Retina (tissue), 1 donor: Measurements from ENCODE around the gene CCNL2.
"Not testable (repeated sequence)": the region's sequence is repeated elsewhere in the genome, so short reads cannot be mapped to it uniquely, and the experiment has no call there.

Experiments
- DNase-seq: peaks from one replicate; pipeline ENCODE4 v3.0.0-alpha.2; 2016

CCNL2 gene

GRCh38 chr1:1399187-1399871 is at the start of gene CCNL2:
TSS of gene CCNL2 (minus strand) at chr1:1399335. CDS start at chr1:1399306, 29 bp downstream.
- DNase-seq = peak; percentile 99

DNA sequence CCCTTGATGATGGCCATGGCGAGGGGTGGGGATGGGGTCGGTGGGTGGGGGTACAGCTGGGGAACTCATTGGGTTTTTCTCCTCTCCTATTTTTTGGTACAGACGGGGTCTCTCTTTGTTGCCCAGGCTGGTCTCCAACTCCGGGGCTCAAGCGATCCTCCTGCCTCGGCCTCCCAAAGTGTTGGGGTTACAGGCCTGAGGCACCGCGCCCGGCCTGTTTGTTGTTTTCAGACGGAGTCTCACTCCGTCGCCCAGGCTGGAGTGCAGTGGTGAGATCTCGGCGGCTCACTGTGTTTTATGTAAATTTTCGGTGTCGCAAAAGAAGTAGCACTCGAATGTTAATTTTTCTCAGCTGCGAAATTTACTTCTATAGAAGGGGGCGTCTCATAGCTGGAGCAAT is 47.5 kb upstream of the CCNL2 start:
- not testable (repeated sequence) for DNase-seq

- DNase-seq = no peak
These were observed 43.1 kb upstream of the CCNL2 start for GRCh38 chr1:1442069-1442770.

GRCh38 chr1:1441002-1441888 is 42.1 kb upstream of the CCNL2 start:
- DNase-seq = peak; percentile 77

DNA sequence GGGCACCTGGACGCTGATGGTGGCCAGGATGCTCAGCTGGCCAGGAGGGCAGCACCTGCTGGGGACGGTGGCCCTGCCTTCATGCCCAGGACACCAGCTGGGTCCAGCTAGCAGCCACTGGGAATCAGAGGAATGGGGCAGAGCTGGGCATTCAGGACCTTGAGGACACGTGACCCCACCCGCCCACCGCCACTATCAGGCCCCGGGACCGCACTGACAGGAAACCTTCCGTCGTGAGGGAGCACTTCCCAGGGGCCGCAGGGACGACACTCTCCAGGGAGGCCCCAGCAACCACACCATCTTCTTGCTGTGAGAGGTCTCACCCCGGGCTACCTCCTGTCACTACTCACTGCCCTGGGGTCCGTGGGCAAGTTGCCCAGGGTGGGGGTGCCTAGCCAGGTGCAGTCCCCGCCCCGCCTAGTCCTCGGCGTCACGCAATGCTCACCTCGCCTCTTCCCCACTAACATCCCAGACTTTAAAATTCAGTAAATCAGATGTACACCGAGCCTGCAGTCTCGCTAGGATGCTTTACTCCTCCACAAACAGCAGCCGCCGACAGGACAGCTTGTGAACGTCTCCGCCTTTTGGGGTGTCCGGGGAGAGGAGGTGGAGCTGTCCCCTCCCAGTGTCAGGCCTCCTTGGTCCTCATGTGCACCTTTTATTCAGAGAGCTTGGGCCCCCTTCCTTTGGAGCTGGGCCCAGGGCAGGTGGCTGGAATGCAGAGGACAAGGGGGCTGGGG is 41.3 kb upstream of the CCNL2 start:
- no peak for DNase-seq

DNA sequence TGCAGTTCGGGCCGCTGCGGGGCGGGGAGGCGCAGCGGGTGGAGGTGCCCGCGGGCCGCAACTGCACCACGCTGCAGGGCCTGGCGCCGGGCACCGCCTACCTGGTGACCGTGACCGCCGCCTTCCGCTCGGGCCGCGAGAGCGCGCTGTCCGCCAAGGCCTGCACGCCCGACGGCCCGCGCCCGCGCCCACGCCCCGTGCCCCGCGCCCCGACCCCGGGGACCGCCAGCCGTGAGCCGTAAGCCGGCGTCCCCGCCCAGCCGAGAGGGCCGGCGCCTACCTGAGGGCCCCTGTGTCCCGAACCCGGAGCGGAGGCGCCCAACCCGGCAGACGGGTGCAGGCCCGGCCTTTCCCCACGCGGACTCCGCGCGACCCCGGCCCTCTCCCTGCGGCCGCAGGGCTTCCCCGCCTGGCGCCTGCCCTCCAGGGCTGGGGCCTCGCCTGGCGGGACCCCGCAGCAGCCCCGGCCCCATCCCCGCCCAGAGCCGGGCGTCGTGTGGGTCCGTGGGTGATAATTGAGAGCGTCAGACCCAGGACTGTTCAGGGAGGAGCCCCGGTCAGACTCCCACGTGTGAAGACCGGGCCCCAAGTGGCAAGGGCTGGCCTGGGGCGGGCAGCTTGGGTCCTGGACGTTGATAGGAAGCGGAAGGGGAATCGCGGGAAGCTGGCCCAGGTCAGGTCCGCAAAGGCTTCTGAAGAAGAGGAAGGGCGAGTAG is 40.6 kb upstream of the CCNL2 start:
- no peak for DNase-seq

GRCh38 chr1:1438531-1439381 is 39.6 kb upstream of the CCNL2 start:
- no peak for DNase-seq

DNA sequence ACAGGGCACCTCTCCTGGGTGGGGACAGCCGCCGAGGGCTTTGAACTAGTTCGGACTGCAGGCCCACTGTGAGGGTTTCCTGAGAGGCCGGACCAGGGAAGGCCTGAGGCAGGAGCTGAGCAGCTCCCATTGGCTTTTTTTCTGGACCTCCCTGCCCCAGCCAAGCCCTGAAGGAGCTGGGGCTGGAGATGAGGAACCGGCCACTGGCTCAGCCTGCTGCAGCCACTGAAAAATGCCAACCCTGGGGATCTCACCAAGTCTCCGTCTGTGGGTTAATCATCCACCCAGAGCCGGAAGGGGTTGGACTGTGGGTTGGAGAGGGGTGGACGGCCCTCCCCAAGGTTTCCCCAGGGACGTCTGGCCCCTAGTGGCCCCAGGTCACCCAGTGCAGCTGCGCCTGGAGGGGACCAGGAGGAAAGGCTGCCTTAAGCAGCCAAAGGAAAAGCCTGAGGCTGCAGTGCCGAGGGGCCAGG is 38.8 kb upstream of the CCNL2 start:
- no peak for DNase-seq

GRCh38 chr1:1437033-1437903 is 38.1 kb upstream of the CCNL2 start:
- DNase-seq = no peak

GRCh38 chr1:1436630-1437032 is 37.5 kb upstream of the CCNL2 start:
- DNase-seq = no peak

- no peak for DNase-seq
These were observed 36.9 kb upstream of the CCNL2 start for GRCh38 chr1:1435911-1436629.

DNA sequence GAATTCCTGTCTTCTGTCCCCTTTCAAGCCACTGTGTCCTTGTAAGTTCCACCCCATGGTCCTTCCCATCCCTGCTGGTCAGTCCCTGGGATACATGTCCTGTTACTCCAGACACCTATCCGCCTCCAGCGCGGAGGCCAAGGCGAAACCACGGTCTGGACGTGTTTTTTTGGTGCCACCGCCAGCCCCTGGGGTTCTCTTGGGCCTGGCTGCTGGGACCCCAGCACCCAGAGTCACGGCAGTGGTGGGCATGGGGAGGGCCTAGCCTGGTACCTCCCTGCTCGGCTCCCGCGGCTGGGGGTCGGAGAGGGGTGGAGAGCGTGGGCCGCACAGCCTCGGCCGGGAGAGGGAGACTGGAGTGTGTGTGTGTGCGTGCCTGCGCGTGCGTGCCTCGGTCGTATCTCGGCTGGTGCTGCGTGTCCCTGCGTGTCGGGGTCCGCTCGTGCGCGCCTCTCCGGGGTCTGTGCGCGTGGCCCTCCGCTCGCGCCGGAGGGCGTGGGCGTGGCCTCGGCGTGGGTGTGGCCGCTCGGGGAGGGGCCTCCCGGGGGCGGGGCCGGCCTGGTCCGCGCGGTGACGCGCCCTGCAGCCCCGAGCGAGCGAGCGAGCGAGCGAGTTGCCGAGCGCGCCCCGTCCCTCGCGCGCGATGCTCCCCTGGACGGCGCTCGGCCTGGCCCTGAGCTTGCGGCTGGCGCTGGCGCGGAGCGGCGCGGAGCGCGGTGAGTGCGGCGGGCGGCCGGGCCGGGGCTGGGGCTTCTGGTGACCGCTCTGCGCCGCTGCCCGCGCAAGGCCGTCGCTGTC is 36.2 kb upstream of the CCNL2 start, which contains the start of gene VWA1:
Gene VWA1 (plus strand): TSS at position 585 of the 798 bp plus-strand sequence. CDS start 59 bp downstream, at position 644.
- peak; percentile 77 for DNase-seq

GRCh38 chr1:1434824-1435105 is 35.6 kb upstream of the CCNL2 start:
- no peak for DNase-seq

DNA sequence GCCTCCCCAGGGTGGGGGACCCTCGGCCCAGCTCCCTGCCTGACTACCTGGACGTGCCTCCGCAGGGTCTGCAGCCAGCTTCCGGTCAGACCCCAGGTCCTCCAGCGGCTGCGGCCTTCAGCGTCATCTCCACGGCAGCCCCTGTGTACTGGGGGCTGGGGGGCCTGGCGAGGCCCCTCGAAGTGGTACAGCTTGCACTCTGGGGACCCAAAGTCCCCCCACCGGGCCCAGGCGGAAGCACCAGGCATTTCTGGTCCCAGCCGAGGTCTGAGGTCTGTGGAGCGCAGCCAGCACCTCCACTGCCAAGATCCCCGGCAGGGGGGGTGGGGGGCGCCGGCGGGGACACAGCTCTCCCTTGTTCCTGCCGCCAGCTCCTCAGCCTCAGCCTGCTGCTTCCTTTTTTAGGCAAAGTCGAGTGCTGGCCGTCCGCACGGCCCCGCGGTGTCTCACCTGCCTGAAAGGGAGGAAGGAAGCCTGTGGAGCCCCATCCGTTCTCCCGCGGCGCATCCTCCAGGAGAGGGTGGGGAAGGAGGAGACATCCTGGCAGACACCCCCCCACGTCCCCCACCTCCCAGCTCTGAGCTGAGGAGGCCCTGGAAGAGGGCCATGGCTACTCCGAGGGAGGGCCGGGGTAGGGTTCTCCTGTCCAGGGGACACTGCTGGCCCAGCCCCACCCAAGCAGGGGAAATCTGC is 35.1 kb upstream of the CCNL2 start:
- DNase-seq = no peak

GRCh38 chr1:1433804-1434130 is 34.6 kb upstream of the CCNL2 start:
- DNase-seq = peak; percentile 44

DNA sequence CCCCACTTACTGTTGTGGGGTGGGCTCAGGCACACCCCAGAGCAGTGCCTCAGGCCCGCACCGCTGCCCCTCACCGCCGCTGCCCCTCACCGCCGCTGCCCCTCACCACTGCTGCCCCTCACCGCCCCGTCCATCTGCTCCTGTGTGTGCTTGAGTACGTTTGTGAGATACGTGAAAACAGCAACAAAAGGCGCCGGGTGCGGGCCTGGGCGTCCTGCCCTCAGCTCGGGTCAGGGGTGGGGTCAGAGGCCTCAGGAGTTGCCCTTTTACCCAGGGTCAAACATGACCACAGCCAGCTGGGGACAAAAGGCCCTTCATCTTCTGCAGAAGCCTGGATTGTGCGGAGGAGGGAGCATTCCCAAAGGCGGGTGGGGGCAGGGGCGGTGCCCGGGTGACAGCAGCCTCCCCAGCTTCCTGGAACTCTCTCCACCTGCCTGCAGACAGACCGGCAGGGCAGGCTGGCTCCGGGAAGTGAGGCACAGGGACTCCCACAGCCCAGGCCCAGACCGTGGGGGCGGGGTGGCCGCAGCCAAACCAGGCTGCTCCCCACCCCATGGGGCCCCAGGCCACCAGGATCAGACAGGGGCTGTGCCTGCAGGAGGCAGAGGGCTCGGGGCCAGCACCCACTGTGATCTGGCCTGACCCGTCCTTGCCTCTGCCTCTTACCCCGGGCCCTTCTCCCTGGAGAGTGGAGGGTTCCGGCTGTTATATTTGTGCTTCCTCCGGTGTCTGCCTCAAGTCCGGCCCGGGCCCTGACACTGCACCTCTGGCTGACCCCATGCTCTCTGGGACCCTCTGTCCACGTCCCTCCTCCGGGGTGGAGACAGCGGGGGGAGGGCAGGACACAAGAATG is 34.0 kb upstream of the CCNL2 start:
- peak; percentile 71 for DNase-seq
